Activated CD4-positive, alpha-beta T cell treated with anti-CD3 and anti-CD28 coated beads, Interleukin-10, Interleukin-2, amounts not matched to agents 100 ng/mL and 50 ng/mL, durations not matched to agents 16 hours and 8 hours (primary cell): Measurements from ENCODE around the gene RASGRF2.

Source experiments
- DNase-seq: peaks from one replicate; pipeline ENCODE4 v3.0.0-alpha.2; 2020

Gene RASGRF2

GRCh38 chr5:80956272-80956671, 3.9 kb upstream of the RASGRF2 start:
- DNase-seq, result no peak

DNA sequence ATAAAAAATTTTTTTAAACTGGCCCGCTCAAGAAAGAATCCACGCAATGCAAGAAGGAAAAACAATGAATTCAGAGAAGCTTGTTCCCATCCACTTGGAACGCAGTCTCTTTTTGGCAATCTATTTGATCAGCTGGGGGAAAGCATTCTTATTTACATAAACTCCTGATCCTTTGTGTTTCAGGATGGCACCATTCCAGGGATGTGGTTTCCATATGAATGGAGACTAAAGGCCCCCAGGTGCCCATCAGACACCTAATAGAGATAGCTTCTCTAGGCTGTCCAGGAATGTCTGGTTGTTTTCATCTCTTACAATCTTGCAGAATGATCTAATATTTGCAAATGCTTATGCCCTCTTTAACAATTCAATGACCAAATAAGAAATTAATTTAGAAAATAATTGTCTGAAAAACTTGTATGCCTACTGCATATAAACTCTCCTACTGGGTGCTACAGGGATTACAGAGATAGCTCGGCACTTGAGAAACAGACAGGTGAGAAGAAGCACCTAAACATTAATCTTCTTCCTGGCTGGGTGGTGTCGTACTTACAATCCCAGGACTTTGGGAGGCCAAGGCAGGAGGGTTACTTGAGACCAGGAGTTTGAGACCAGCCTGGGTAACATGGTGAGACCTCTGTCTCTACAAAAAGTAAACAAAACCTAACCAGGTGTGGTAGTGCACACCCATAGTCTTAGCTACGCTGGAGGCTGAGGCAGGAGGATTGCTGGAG, 3.0 kb upstream of the RASGRF2 start:
- DNase-seq, result no peak

GRCh38 chr5:80958616-80959015, 1.5 kb upstream of the RASGRF2 start:
- no peak for DNase-seq

GRCh38 chr5:80959138-80959537, 1.0 kb upstream of the RASGRF2 start:
- no peak for DNase-seq

GRCh38 chr5:80960531-80961375, 590 bp downstream of the RASGRF2 start:
- peak; percentile 43 for DNase-seq

DNA sequence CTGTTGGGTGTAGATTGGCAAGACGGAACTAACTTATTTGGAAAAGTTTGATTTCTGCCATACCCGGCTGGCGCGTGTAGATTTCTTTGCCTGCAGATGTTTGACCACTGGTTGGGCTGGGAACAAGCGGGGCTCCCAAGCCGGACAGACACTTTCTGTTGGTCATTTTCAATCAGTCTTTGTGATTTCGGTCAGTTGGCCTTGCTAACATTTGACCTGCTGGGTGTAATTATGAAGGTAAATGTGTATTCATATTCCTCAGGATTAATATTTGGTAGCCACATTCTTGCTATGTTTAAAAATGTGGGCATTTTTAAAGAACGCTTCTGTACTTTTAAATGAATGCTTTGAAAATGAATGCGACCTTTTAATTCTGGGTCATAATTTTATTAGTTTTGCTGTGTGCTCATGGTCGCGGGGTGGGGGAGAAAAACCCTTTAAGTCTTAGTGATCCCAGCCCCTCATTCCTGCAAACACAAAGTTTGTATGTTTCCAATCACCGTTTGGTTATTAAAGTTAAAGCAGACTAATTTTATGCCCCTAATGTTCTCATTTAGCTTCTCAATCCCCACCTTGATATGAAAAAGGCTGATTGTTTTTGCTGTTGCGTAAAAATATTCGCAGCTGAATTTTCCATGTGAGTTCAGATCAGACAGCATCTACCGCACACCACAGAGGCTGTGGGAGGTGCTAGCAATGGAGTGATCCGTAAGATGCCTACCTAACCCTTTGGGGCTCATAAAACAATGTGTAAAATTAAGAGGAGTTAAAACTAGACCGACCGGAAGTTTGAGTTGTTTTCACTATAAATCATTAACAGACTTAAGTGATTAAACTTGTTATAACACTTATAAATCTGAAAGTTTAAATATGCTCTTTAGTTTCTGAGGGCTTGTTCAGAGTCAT, 1.5 kb downstream of the RASGRF2 start:
- DNase-seq, result peak; percentile 88

GRCh38 chr5:80962630-80963520, 2.7 kb downstream of the RASGRF2 start:
- no peak for DNase-seq

DNA sequence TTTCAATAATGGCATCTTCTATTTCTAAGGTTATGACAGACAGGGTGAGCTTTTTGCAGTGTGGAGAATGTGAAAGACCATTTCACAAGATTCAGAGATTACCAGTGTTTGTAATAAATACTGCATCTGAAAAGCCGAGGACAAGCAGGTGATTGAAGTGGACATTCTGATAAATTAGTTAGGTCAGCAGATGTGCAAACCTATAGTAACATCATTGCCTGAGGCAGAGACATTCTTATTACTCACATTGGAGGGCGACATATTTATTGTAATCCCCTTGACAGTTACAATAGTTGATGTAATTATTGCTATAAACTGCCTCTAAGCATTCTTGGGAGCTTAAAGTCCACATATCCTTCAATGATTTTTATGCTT, 3.3 kb downstream of the RASGRF2 start:
- no peak for DNase-seq

DNA sequence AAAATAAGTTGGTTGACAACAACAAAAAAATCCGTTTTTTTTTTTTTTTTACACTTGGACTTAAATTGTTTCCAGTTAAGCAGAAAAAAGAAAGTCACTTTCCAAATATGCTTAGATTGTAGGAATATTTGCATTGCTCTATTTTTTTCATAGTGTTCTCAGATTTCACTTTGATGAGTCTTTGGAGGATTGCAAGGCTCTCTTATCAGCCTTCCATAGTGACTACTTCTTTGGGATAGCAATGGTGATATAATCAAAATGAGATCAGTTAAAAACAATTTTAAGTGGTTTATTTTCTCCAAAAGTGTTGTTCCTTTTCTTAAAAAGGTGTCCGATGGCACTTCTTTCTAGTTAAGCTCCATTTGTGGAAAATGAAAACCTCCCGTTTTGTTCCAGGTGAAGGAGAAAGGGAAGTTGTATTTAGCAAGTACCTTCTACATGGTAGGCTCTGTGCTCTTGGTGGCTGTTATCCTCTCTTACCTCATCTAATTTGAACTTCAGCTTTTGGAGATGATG, 3.9 kb downstream of the RASGRF2 start:
- no peak for DNase-seq

DNA sequence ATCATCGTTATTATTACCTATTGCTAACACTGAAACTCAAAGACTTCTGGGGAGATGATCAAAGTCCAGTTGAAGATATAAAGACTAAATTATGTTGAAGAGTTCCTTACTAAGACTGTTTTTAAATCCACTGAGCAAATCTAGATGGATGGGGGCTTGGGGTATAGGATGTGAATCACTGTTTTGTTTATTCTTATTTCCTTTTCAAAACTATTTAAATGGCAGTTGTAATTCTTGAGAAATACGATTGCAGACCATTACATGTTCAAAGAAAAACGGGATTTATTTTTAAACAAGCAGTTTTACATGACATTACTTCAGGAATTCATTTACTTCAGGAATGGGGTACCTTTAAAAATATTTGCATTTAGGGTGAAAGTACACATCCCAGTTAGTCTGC, 4.3 kb downstream of the RASGRF2 start:
- DNase-seq, result no peak

DNA sequence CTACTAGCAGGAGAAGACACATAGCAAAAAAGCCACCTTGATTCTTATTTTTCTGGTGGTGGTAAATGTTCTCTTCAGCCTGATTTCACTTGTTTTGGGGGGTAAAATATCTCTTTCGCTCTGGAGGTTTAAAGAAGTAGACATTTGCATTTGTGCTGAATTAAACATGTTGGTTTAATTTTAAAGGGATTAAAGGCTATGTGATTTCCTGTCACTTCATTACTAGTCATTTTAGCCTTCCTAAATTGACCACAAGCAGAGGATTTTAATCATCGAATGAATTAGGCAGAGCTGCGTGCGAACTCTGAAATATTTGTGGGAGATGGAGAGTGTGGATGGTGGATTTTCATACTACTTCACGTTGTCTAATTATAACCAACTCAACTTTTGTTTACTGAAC, 4.8 kb downstream of the RASGRF2 start:
- peak; percentile 74 for DNase-seq

DNA sequence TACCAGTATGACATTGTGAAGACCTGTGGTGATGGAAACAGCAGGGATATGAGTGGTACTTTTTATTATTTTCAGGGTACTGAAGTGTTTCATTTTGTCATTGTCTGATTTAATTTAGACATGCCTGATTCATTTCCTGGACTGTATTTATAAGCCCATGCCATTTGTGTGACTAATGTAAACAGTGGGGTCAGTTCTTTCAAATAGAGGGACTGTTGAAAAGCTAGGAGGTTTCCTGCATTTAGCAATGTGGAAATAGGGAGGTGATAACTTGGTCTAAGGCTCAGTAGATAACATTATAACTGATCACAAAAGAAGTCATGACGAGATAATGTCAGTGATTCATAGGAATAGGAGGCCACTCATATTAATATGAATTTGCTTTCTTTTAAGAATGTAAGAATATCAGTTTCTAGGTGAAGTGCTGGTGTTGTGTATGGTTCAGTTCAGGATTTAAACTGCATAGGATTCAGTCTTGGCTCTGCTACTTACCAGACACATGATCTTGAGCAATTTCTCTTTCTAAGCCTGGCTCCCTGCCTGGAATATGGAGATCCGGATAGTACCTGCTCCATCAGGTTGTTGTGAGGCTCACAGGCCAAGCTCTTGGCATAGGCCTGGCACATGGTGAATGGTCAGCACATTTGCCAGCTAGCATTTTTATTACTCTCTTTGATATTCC, 7.5 kb downstream of the RASGRF2 start:
- DNase-seq, result peak; percentile 23

DNA sequence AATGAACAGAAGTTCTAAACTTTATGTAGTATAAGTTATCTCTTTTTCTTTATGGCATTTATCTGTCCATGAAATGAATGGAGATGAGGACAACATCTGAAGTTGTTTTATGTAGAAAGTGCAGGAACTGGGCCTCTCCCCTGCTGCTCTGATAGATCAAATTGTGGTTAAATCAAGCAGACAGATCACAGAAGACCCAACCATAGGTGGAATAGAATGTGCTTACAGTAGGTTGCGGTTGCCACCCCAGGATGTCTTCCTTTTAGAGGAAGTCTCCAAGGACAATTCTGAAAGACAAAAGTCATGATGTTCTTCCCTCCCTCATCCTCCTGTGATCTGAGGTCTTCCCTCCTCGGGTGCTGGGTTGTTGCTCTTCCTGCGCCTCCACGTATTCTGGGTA, 12.9 kb downstream of the RASGRF2 start:
- DNase-seq, result no peak

GRCh38 chr5:80975065-80975464, 14.9 kb downstream of the RASGRF2 start:
- no peak for DNase-seq

- no peak for DNase-seq
These were observed 16.8 kb downstream of the RASGRF2 start for GRCh38 chr5:80976985-80977384.

DNA sequence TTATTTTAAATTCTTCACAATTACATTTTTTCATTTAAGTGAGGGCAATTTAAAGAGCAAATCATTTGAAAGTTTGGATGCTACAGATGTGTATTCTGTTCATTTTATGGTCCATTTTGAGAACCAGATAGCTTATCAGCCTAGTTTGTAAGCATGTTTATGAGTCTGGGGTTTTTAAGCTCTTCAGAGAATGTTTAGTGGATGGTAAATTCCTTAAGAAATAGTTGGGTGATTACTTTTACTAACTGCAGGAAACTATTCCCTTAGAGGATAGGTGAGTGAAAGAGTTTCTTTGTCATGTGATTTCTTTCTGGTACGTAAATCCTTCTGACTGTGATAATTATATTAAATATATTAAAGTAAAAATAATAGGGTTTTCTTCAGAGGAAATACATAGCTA, 17.6 kb downstream of the RASGRF2 start:
- no peak for DNase-seq

GRCh38 chr5:80978772-80979317, 18.7 kb downstream of the RASGRF2 start:
- no peak for DNase-seq

DNA sequence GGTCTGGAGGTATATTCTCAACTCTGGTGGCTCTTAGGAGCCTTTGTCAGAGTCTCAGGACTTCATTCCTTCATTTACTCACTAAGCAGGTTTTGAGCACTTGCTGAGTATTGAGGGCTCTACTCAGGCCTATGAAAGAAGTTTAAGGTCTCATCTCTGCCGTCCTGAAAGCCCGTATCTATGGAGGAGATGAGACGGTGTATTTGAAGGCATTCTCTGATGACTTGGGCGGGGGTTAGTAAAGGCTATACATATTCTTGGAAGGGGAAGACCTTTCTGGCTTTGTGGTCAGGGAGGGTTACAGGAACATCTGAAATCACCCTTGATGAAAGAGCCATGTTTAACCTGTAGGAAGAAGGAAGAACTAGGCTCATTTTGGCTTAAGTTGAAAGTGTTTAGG, 21.9 kb downstream of the RASGRF2 start:
- DNase-seq, result no peak

- no peak for DNase-seq
These were observed 25.6 kb downstream of the RASGRF2 start for GRCh38 chr5:80985600-80986228.

DNA sequence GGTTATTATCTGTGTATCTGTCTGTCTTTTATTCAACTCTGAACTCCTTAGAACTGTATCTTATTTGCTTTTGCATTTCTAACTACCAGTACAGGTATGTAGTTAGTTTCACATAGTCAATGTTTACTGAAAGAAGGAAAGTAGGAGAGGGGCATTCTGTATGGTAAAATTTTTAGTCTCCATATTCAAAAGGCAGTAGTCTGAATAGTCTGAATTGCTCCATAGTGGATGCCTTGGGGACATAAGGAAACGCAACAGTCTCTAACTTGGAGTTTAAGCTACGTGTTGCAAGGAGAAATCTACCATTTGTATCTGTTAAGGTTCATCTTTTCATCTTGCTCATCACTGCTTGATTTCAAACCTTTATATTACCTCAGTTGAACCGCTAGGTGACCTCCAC, 26.2 kb downstream of the RASGRF2 start:
- no peak for DNase-seq
